NCI-H1417 (cell line): ENCODE measurements around the gene TSHZ1.

Experiments
- DNase-seq, 3 experiments: peaks; one replicate each; lab custom pipeline; 2025; lab: John Stamatoyannopoulos, UW

Gene TSHZ1, protein sequence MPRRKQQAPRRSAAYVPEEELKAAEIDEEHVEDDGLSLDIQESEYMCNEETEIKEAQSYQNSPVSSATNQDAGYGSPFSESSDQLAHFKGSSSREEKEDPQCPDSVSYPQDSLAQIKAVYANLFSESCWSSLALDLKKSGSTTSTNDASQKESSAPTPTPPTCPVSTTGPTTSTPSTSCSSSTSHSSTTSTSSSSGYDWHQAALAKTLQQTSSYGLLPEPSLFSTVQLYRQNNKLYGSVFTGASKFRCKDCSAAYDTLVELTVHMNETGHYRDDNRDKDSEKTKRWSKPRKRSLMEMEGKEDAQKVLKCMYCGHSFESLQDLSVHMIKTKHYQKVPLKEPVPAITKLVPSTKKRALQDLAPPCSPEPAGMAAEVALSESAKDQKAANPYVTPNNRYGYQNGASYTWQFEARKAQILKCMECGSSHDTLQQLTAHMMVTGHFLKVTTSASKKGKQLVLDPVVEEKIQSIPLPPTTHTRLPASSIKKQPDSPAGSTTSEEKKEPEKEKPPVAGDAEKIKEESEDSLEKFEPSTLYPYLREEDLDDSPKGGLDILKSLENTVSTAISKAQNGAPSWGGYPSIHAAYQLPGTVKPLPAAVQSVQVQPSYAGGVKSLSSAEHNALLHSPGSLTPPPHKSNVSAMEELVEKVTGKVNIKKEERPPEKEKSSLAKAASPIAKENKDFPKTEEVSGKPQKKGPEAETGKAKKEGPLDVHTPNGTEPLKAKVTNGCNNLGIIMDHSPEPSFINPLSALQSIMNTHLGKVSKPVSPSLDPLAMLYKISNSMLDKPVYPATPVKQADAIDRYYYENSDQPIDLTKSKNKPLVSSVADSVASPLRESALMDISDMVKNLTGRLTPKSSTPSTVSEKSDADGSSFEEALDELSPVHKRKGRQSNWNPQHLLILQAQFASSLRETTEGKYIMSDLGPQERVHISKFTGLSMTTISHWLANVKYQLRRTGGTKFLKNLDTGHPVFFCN (N-terminal part only)

GRCh38 chr18:75210274-75211001 is at the start of gene TSHZ1:
Gene TSHZ1, plus strand, starts transcription at chr18:75210797. Its CDS starts 1,080 bp downstream, at chr18:75211877.
- DNase-seq: peak; percentile 79 to 96 (median 86)

DNA sequence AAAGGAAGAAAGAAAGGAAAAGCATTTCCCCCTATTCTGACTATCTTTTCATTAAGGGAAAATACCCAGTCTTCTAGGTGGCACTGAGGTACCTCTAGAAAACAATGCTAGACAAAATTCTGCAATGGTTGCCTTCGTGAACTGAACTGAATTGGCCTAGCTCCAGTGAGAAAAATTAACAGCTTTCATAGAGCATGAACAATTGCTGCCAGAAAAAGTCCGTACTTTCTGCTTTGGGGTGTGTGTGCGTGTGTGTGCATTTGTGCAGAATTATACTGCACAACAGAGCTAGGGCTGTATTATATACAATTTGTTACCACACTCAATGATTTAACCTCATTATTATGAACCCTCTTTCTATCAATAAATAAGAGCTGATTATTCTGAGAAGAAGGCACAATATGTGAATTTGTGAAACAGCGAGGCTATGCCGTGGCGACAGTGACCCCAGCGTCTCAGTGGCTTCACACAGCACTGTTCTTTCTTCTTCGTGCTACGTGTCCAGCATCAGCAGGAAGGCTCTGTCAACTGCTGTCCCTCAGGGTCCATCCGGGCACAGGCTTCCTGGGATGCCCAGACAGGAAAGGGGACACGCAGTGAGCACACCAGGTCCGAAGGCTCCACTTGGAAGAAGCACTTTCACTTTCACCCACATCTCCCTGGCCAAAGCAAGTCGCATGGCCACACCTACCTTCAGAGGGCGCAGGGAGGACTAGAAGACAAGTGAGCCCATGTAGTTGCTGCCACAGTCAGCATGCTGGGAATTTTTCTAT is 49.2 kb upstream of the TSHZ1 start:
- DNase-seq: peak in 1 of 3 experiments; percentile 44

- no peak for DNase-seq
Observed at GRCh38 chr18:75162467-75162866, 48.1 kb upstream of the TSHZ1 start.

DNA sequence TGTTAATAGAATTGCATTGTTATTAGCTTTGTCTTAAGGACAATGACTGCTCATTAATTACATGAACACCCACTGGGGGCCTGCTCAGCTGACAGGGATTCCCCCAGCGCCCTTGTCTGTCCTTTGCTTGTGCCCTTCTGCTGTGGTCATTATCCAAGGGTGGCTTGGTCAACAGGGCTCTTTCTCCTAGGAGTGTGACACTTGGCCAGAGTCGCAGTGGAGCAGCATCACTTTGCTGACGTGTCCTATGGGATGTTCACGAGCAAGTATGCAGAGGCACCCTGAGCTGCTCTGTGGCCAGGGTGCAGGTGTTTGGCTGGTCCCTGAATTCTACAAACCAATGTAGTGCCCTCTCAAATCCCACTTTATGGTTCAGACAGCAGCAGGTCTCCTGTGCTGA is 47.6 kb upstream of the TSHZ1 start:
- no peak for DNase-seq

GRCh38 chr18:75163736-75164135 is 46.9 kb upstream of the TSHZ1 start:
- no peak for DNase-seq

DNA sequence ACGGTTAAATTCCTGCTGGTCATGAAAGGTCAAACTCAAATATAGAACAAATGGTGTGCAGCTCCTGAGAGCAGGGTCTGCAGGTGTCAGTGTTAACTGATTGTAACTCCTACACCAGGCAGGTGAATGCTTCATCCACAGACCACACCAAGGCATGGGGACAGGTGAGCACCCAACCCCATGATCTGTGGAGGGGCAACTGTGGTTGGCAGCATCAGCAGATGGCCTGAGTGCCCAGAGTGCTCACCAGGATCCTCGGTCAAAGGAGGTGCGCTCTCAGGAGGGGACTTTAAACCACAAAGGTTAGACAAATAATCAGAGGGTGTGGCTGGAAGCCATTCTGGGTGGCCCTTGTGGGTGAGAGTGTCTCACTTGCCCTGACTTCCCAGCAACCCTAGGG is 46.1 kb upstream of the TSHZ1 start:
- no peak for DNase-seq

- DNase-seq: no peak
Observed at GRCh38 chr18:75165926-75166325, 44.7 kb upstream of the TSHZ1 start.

DNA sequence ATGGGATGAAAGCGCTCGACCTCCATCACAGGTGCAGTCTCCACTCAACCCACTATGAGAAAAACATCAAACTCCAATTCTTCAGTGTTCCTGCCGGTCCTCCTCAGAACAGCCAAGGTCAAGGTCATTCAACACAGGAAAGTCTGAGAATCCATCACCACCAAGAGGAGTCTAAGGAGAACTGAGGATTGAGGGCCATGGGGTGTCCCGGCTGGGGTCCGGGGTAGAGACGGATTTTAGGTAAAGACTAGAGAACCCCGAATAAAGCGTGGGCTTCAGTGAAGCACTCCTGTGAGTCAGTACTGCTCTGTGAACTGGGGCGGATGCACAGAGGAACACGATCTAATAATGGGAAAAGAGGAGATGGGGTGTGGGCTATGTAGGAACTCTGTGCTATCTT is 43.5 kb upstream of the TSHZ1 start:
- DNase-seq: no peak

- DNase-seq: peak in 2 of 3 experiments; percentile 60 to 82
Observed at GRCh38 chr18:75167759-75168618, 42.6 kb upstream of the TSHZ1 start.

DNA sequence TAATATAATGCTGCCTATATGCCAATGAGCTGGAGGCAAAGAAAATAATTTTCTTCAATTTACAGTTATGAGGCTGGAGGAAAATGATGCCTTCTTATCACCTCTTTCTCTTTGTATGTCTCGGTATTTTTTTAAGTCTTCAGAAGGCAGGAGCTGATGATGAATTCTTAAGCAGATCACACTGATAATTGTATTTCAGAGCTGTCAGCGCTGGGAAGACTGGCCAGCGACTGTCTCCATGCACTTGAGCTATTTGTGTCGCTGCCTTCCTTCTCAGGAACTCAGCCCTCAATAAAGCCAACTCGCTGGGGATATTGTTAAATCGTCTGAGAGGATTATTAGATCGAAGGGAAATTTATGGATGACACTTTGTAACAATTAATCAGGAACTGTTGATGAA is 42.0 kb upstream of the TSHZ1 start:
- DNase-seq: peak in 1 of 3 experiments; percentile 53

- no peak for DNase-seq
Observed at GRCh38 chr18:75169411-75169810, 41.2 kb upstream of the TSHZ1 start.

GRCh38 chr18:75170022-75170789 is 40.4 kb upstream of the TSHZ1 start:
- DNase-seq: no peak

- DNase-seq: no peak
Observed at GRCh38 chr18:75170916-75171315, 39.7 kb upstream of the TSHZ1 start.

DNA sequence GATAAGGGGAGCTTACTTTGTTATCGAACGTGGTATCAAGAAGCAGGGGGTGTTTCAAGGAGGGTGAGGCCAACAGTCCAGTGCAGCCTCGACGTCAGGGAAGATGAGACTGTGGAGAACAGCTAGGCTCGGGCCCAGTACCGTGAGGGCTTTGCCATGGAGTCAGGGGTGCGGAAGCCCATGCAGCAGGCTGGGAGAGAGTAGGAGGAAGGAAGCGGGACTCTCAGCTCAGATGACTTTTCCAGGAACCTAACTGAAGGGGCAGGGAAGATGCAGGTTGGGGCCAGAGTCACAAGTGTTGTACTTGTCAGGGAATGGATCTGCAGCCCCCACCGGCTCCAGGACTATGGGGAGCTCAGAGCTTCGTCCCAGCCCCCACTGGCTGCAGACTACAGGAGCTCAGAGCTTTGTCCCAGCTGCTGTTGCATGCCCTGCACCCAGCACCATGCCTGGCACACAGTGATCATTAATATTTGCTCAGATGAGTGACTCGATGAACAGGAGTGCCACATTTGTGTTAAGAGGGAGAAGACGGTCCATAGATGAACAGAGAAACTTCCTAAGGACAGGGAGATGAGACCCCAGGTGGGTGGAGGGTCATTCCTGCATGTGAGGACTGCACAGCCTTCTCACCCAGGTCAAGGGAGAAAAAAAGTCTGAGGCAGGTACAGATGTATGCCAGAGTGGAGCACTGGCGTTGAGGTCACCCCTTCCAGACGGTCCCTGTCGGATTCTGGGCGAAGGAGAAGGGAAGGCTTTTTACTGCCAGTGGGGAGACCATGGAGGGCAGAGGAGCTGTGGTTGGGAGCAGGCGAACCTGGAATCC is 38.1 kb upstream of the TSHZ1 start:
- DNase-seq: no peak

DNA sequence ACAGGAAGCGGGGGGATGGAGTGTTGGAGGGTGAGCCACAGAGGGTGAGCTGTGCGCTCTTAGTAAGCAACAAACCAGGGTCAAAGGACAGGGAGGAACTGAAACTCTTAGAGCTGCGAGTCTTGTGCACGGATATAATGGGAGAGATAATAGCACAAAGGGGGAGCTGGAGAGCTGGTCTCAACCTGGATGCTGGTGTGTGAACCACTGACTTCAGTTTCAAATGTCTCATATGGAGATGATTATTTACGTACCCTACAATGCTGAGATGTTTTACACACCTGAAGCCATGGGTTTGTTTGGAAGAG is 37.5 kb upstream of the TSHZ1 start:
- no peak for DNase-seq

DNA sequence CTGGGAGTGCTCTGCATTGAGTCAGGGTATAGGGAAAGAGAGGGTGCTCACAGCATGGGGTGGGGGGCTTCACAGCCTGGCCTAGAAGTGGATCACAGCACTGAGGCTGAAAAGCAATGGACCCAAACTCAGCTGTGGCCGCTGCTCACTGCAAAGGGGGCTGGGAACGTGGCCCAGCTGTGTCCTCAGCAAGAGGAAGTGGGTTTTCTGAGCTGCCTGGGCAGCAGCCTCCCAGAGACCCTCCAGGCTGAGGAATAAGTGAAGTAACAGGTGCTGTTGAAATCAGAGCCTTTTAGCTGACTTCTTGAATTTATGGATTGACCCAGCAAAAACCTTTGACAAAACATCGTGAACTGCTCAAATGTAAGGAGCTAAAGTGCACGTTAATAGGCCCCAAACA is 36.9 kb upstream of the TSHZ1 start:
- DNase-seq: no peak

DNA sequence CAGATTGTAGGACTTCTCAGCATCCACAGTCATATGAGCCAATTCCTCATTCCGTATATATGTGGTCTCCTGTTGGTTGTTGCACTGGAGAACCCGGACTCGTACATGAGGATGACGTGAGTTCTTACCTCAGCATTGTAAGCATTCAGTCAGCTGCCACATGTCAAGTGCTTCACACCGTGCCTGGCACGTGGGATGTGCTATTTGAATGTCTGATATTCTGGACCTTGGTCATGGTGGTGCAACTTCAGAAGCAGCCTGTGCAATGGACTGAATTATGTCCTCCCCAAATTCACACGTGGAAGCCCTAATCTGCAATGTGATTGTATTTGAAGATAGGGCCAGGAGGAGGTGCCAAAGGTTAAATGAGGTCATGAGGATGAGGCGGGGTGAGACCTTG is 33.7 kb upstream of the TSHZ1 start:
- no peak for DNase-seq

DNA sequence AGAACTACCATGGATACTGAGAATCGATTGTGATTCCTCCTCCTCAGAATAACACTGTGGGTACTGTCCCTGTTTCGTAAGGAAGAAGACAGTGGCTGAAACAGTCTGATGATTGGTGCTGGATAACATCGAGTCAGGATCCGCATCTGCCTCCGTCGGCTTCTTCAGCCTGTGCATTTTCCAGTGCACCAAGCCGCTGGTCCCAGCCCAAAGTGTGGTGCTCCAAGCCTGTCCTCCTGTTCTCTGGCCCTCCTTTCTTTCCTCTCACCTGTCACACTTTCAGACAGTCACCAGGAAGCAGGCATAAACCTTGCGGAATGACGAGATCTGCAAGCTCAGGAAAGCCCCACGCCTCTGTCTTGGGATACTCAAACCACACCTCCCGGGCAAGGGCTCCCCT is 32.2 kb upstream of the TSHZ1 start:
- DNase-seq: no peak
